ENCODE results near the gene TECR. TPM values are rescaled to one million over a fixed set of nuclear protein-coding genes. Genes with fewer than 3 reads are reported as not detected.

Gene TECR
- total and polyA plus RNA-seq, 2 donors (not counting 3 experiments of a cell fraction or from before 2014, with no cell fraction given): 109 to 193 TPM

GRCh38 chr19:14561249-14561648 lies 31.9 kb downstream of the TECR start:
- Histone ChIP-seq H3K4me2 (ENCODE audit: insufficient read depth, low read length) (no peak overlapping the region), H3K4me3 (replicated peaks in 1 of 3; ENCODE audit: insufficient read depth in 1 of 3, low read depth in 1 of 3, low read length in 3 of 3) (no peak overlapping the region), H3K4me1 (ENCODE audit: control insufficient read depth, extremely low read depth, insufficient read depth, low read length) (peaks cover 6% of the 10 kb centered on the region), H3K36me3 (ENCODE audit: control insufficient read depth in 2 of 2, extremely low read depth in 1 of 2, insufficient read depth in 2 of 2, low read length in 2 of 2) (peaks cover 0 to 7% of the 10 kb centered on the region in 2 experiments), H3K9me1 (replicated peaks; ENCODE audit: control insufficient read depth, extremely low read depth, insufficient read depth, low read length) (no peaks in the 10 kb centered on the region), H3K79me2 (ENCODE audit: control insufficient read depth, insufficient read depth, low read length) (peaks cover 2% of the 10 kb centered on the region), H3K27ac (ENCODE audit: insufficient read depth, low read depth, low read length) (no peak overlapping the region), H3K9me3 (replicated peaks; ENCODE audit: control insufficient read depth, insufficient read depth, low read length) (no peaks in the 10 kb centered on the region), H3K27me3 (ENCODE audit: control insufficient read depth in 2 of 2, insufficient read depth in 2 of 2, low read length in 2 of 2) (no peaks in the 10 kb centered on the region), H4K20me1 (replicated peaks; ENCODE audit: control insufficient read depth, extremely low read depth, insufficient read depth, low read length) (no peaks in the 10 kb centered on the region), H3K9ac (replicated peaks; ENCODE audit: extremely low read depth, insufficient read depth, low read length) (no peak overlapping the region), H2AFZ (ENCODE audit: low read depth, low read length) (no peak overlapping the region)
- ChIA-PET CTCF (interaction anchor here (1.6 kb wide), 1 partner anchor 125 kb away, joined by 4 read pairs; no protein-coding TSS in a partner anchor), POLR2A (no interaction called here)
- dilution Hi-C loops (cut with MboI; ENCODE audit: extremely low pct_ligation_motif_present, low sequenced_read_pairs) (no loop called here), intact Hi-C loops (cut with micrococcal nuclease) (no loop called here)
- TF ChIP-seq GATA2 (IDR thresholded peaks at IDR 0.05; ENCODE audit: insufficient read depth, insufficient read length, low read depth, low read length) (no peak), EZH2 (IDR thresholded peaks at IDR 0.05; ENCODE audit: borderline replicate concordance, low read depth, low read length, severe bottlenecking) (no peak), POLR2AphosphoS5 (IDR thresholded peaks at IDR 0.05; ENCODE audit: insufficient read depth, low read depth, low read length) (no peak), JUN (IDR thresholded peaks at IDR 0.05; ENCODE audit: borderline replicate concordance, insufficient read depth, insufficient read length, low read depth) (no peak), CTCF (IDR thresholded peaks at IDR 0.05; ENCODE audit: extremely low read depth in 1 of 2, insufficient read depth in 1 of 2, low read depth in 1 of 2, low read length in 2 of 2) (no peak), MAX (IDR thresholded peaks at IDR 0.05; ENCODE audit: insufficient read depth, insufficient read length) (no peak), MYC (IDR thresholded peaks at IDR 0.05; ENCODE audit: low read depth, low read length) (no peak), POLR2A (IDR thresholded peaks at IDR 0.05; ENCODE audit: low read depth, low read length) (no peak), FOS (IDR thresholded peaks at IDR 0.05; ENCODE audit: borderline replicate concordance, insufficient read depth, low read length) (no peak)
- DNase-seq (ENCODE audit: low read depth, low spot score) (no peak), FAIRE-seq (no peak)
- BruUV-seq (replicated peaks): no TSS peak
